Muscle layer of duodenum (tissue), 2 donors: Measurements from ENCODE around the gene RHPN2.
A peak's percentile ranks its signal among the peaks of the same experiment; 100 is the strongest.
"Not testable (repeated sequence)": the region's sequence is repeated elsewhere in the genome, so short reads cannot be mapped to it uniquely, and the experiment has no call there.

ENCODE experiments used
- H3K27ac ChIP-seq: one replicate; pipeline ENCODE4 v1.7.0; 2013; ENCODE audit warnings: mild to moderate bottlenecking, low read length
- H3K27me3 ChIP-seq: one replicate; pipeline ENCODE4 v1.7.0; 2013; ENCODE audit warnings: low read depth, mild to moderate bottlenecking, control low read depth, low read length
- H3K36me3 ChIP-seq, 2 donors: one replicate each; pipeline ENCODE4 v1.7.0; 2013; ENCODE audit warnings: low read length in 2 of 2, control low read depth in 1 of 2, mild to moderate bottlenecking in 1 of 2; ENCODE audit not compliant: insufficient read depth in 2 of 2, control insufficient read depth in 1 of 2
- H3K4me1 ChIP-seq, 2 donors: one replicate each; pipeline ENCODE4 v1.7.0; 2013; ENCODE audit warnings: low read length in 2 of 2, mild to moderate bottlenecking in 2 of 2, control low read depth in 1 of 2, moderate library complexity in 1 of 2; ENCODE audit not compliant: insufficient read depth in 2 of 2, control insufficient read depth in 1 of 2
- H3K4me3 ChIP-seq, 2 donors: one replicate each; pipeline ENCODE4 v1.7.0; 2013; ENCODE audit warnings: low read length in 2 of 2, low read depth in 1 of 2, mild to moderate bottlenecking in 1 of 2
- H3K9me3 ChIP-seq, 2 donors: one replicate each; pipeline ENCODE4 v1.7.0; 2013; ENCODE audit warnings: low read length in 2 of 2, control low read depth in 1 of 2, mild to moderate bottlenecking in 1 of 2; ENCODE audit not compliant: control insufficient read depth in 1 of 2
- donor health status: healthy.

RHPN2 gene

GRCh38 chr19:32997061-32997464 lies 67.6 kb downstream of the RHPN2 start:
- not testable (repeated sequence) for H3K27me3 ChIP-seq, H3K4me1 ChIP-seq, H3K27ac ChIP-seq, H3K36me3 ChIP-seq, H3K9me3 ChIP-seq, H3K4me3 ChIP-seq

- H3K27me3 ChIP-seq, H3K27ac ChIP-seq, H3K9me3 ChIP-seq, H3K4me1 ChIP-seq, H3K4me3 ChIP-seq, H3K36me3 ChIP-seq: not testable (repeated sequence)
Measured at GRCh38 chr19:32995966-32996365, 68.7 kb downstream of the RHPN2 start.

- Histone ChIP-seq H3K4me3 (no peak overlapping the region), H3K4me1 (no peaks in the 10 kb centered on the region), H3K36me3 (no peaks in the 10 kb centered on the region), H3K9me3 (no peaks in the 10 kb centered on the region), H3K27ac (no peak overlapping the region), H3K27me3 (no peaks in the 10 kb centered on the region)
Measured at GRCh38 chr19:32988724-32989123, 76.0 kb downstream of the RHPN2 start.

- not testable (repeated sequence) for H3K9me3 ChIP-seq, H3K4me1 ChIP-seq, H3K4me3 ChIP-seq, H3K27me3 ChIP-seq, H3K36me3 ChIP-seq, H3K27ac ChIP-seq
Measured at GRCh38 chr19:32988254-32988653, 76.4 kb downstream of the RHPN2 start.

GRCh38 chr19:32982488-32982887 lies 82.2 kb downstream of the RHPN2 start:
- not testable (repeated sequence) for H3K27ac ChIP-seq, H3K9me3 ChIP-seq, H3K4me1 ChIP-seq, H3K36me3 ChIP-seq, H3K4me3 ChIP-seq, H3K27me3 ChIP-seq

- not testable (repeated sequence) for H3K27me3 ChIP-seq, H3K4me1 ChIP-seq, H3K36me3 ChIP-seq, H3K9me3 ChIP-seq, H3K4me3 ChIP-seq, H3K27ac ChIP-seq
Measured at GRCh38 chr19:32979807-32980206, 84.9 kb downstream of the RHPN2 start.

GRCh38 chr19:32977813-32978212 lies 86.9 kb downstream of the RHPN2 start:
- H3K27ac ChIP-seq, H3K27me3 ChIP-seq, H3K4me1 ChIP-seq, H3K9me3 ChIP-seq, H3K4me3 ChIP-seq, H3K36me3 ChIP-seq: not testable (repeated sequence)

GRCh38 chr19:32977280-32977679 lies 87.4 kb downstream of the RHPN2 start:
- Histone ChIP-seq H3K27me3 (no peaks in the 10 kb centered on the region), H3K4me1 (no peaks in the 10 kb centered on the region), H3K27ac (no peak overlapping the region)

GRCh38 chr19:32976223-32976805 lies 88.4 kb downstream of the RHPN2 start:
- H3K27me3 ChIP-seq: no peaks in the 10 kb centered on the region
- H3K4me3 ChIP-seq: no peak overlapping the region
- no peak overlapping the region for H3K27ac ChIP-seq
- no peaks in the 10 kb centered on the region for H3K36me3 ChIP-seq
- H3K4me1 ChIP-seq: peaks cover 0 to 2% of the 10 kb centered on the region in 2 donors
- no peaks in the 10 kb centered on the region for H3K9me3 ChIP-seq

More at GRCh38 chr19:32977280-32977679, 87.4 kb downstream of the RHPN2 start:
- Histone ChIP-seq H3K9me3 (no peaks in the 10 kb centered on the region), H3K36me3 (no peaks in the 10 kb centered on the region), H3K4me3 (no peak overlapping the region)

- H3K4me3 ChIP-seq: peak within 1 kb of the TSS; percentile 81 to 99
- no peaks in the 10 kb centered on the region for H3K27me3 ChIP-seq
- H3K27ac ChIP-seq: peak within 1 kb of the TSS; percentile 79
- no peaks in the 10 kb centered on the region for H3K36me3 ChIP-seq
- H3K9me3 ChIP-seq: no peaks in the 10 kb centered on the region
- H3K4me1 ChIP-seq: peaks cover 4 to 27% of the 10 kb centered on the region in 2 donors
Measured at GRCh38 chr19:32971715-32972540, 92.8 kb downstream of the RHPN2 start, which contains the start of the genes CEP89 and FAAP24. Gene CEP89 (minus strand): TSS chr19:32971958. CDS start chr19:32971874, 84 bp downstream. Gene FAAP24 (plus strand): TSS chr19:32972242. CDS start chr19:32973197, 955 bp downstream.

GRCh38 chr19:32971012-32971595 lies 93.6 kb downstream of the RHPN2 start:
- Histone ChIP-seq H3K4me1 (peaks cover 4 to 27% of the 10 kb centered on the region in 2 donors), H3K36me3 (peaks cover 0 to 2% of the 10 kb centered on the region in 2 donors), H3K9me3 (no peaks in the 10 kb centered on the region), H3K4me3 (peak overlapping the region; percentile 81 to 99), H3K27ac (peak overlapping the region; percentile 31), H3K27me3 (no peaks in the 10 kb centered on the region)
